NCI-H82 (cell line): ENCODE results near the gene RTN4.
"Not testable (repeated sequence)": the region's sequence is repeated elsewhere in the genome, so short reads cannot be mapped to it uniquely, and the experiment has no call there.

Experiments used
- DNase-seq: peaks from one replicate; lab custom pipeline; 2025; lab: John Stamatoyannopoulos, UW

Gene RTN4

GRCh38 chr2:55063713-55064323, 13.6 kb upstream of the RTN4 start:
- DNase-seq, result peak; percentile 26

GRCh38 chr2:55063226-55063625, 13.0 kb upstream of the RTN4 start:
- peak; percentile 86 for DNase-seq

GRCh38 chr2:55062754-55063153, 12.5 kb upstream of the RTN4 start:
- DNase-seq, result no peak

GRCh38 chr2:55061523-55062344, 11.5 kb upstream of the RTN4 start:
- no peak for DNase-seq

- DNase-seq, result no peak
Observed at GRCh38 chr2:55059793-55060192, 9.5 kb upstream of the RTN4 start.

GRCh38 chr2:55057474-55057873, 7.2 kb upstream of the RTN4 start:
- no peak for DNase-seq

GRCh38 chr2:55056024-55056521, 5.8 kb upstream of the RTN4 start:
- no peak for DNase-seq

GRCh38 chr2:55054106-55054875, 4.0 kb upstream of the RTN4 start:
- no peak for DNase-seq

GRCh38 chr2:55053225-55053624, 3.0 kb upstream of the RTN4 start:
- not testable (repeated sequence) for DNase-seq

GRCh38 chr2:55052129-55053061, 2.1 kb upstream of the RTN4 start:
- DNase-seq, result no peak

- peak; percentile 73 for DNase-seq
Observed at GRCh38 chr2:55051026-55051866, 995 bp upstream of the RTN4 start.

GRCh38 chr2:55049821-55050099, 491 bp downstream of the RTN4 start:
- DNase-seq, result no peak

- DNase-seq, result peak; percentile 89
Observed at GRCh38 chr2:55049043-55049820, 1.0 kb downstream of the RTN4 start.

- peak; percentile 64 for DNase-seq
Observed at GRCh38 chr2:55048508-55049042, 1.7 kb downstream of the RTN4 start.

- peak; percentile 57 for DNase-seq
Observed at GRCh38 chr2:55047677-55048299, 2.5 kb downstream of the RTN4 start.

GRCh38 chr2:55045780-55046179, 4.5 kb downstream of the RTN4 start:
- no peak for DNase-seq

- no peak for DNase-seq
Observed at GRCh38 chr2:55043841-55044240, 6.4 kb downstream of the RTN4 start.

- DNase-seq, result no peak
Observed at GRCh38 chr2:55038428-55038827, 11.8 kb downstream of the RTN4 start.

- DNase-seq, result no peak
Observed at GRCh38 chr2:55035716-55036115, 14.5 kb downstream of the RTN4 start.
